BJ (cell line): Measurements from ENCODE around the gene LENG9. TPM values are rescaled to one million over a fixed set of nuclear protein-coding genes. Genes with fewer than 3 reads are reported as not detected.

ENCODE experiments used
- CTCF ChIA-PET: fragments of 350-600 bp; formaldehyde crosslinking; extraction: SDS; loops from one replicate; lab custom pipeline; 2021; ENCODE audit warnings: antibody characterized with exemption, inconsistent platforms; lab: Yijun Ruan, JAX
- POLR2A ChIA-PET: fragments of 300-600 bp; sonication (Branson Sonifier 250); formaldehyde crosslinking; extraction: SDS; loops from one replicate; lab custom pipeline; 2021; ENCODE audit warnings: antibody characterized with exemption; lab: Charles Lee
- DNase-seq: peaks from one replicate; pipeline ENCODE4 v3.0.0-alpha.2; 2011; ENCODE audit warnings: low read depth
- H3K27me3 ChIP-seq: 2 replicates; pipeline ENCODE4 v1.6.0; 2011; ENCODE audit warnings: low read length; ENCODE audit not compliant: control insufficient read depth, insufficient read depth
- H3K36me3 ChIP-seq: 2 replicates; pipeline ENCODE4 v1.5.1; 2011; ENCODE audit warnings: low read length; ENCODE audit not compliant: control insufficient read depth, insufficient read depth
- H3K4me3 ChIP-seq: 2 replicates; pipeline ENCODE4 v1.5.1; 2011; ENCODE audit warnings: low read depth, mild to moderate bottlenecking, control low read depth, low read length
- CTCF ChIP-seq: IDR thresholded peaks from 2 replicates; pipeline ENCODE4 v1.5.1; 2011; ENCODE audit warnings: low read depth, mild to moderate bottlenecking, control low read depth, inconsistent platforms, low read length, moderate library complexity; ENCODE audit not compliant: insufficient read depth
- polyA plus RNA-seq: library from polyadenylated mRNA; depleted of rRNA; stranded (reverse); fragments of >200 nt; gene quantifications from 2 replicates; pipeline ENCODE4 v1.2.3, GENCODE V29; 2011

Gene LENG9
- polyA plus RNA-seq, 1 experiment, result 2.0 TPM

DNA sequence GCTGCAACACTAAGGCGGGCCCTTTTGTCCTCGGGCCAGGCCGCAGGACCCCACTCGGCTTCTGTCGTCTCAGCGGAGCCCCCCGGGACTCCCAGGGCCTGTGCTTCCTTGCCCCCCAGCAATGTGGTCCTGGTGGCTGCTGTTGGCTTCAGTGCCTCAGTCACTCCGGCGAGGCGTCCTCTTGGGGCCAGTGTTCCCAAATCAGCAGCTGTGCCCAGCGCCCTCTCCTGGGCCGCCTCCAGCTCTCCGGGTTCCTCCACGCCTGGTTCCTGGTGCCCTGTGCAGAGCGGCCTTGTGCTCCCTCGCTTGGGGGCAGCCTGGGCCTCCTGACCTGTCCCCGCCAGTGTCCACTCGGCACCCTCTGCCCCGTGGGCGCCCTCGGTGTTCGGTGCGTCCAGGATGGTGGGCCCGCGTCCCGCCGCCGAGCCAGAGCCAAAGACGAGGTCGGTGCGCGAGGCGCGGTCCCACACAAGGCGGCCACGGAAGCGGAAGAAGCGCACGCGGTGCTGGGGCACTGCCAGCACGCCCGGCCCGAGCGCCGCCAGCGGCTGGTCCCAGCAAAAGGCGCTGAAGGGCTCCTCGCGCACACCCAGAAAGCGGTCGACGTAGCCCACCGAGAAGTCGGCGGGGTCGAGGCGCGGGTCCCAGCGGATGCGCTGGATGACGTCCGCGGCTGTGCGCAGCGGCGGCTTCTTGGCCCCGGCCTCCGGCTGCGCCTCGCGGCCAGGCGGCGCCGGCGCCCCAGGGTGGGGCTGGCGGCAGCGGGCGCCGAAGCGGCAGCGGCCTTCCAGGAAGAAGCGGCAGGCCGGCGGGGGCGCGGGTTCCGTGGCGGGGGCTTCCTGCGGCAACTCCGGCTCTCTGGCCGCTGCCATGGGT lies 685 bp downstream of the LENG9 start:
- Histone ChIP-seq H3K27me3 (no peaks in the 10 kb centered on the region), H3K36me3 (peaks cover 33% of the 10 kb centered on the region), H3K4me3 (peak overlapping the region; percentile 63)
- TF ChIP-seq CTCF, result peak; percentile 44
- ChIA-PET CTCF (interaction anchor here (0.5 to 2.9 kb wide), 6 partner anchors 9 to 1915 kb away, joined by 3 to 11 read pairs (median 4); partner anchors contain the start of gene LENG8), POLR2A (interaction anchor here (1.0 kb wide), 2 partner anchors 10 to 14 kb away, joined by 9 read pairs; partner anchors contain the start of genes CDC42EP5 and LENG8)
- DNase-seq, result no peak

DNA sequence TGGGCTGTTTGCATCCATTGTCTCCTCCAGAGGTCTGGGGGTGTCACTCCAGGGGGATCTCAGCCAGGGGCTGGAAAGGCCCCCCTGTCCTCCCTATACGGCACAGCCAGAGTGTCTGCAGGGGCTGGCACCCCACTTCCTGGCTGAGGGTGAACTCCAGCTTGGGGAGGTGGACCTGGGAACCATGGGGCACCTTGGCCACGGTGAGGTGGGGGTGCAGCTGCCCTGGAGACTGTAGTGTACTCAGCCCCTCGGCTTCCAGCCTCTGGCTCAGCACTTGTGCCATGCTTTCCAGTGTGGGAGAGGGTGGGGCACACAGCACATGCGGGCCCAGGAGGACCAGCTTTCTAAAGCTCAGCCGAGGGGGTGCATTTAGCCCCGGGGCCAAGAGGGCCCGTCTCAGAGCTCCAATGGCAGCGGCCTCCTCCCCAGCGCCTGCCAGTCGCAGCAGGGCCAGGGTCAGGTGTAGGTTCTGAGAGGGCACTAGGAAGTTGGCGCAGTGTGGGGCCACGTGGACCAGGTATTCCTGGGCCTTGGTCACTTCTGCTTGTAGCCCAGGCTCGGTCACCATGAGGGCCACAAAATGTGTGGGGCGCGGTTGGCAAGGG lies 1.4 kb downstream of the LENG9 start:
- H3K4me3 ChIP-seq, result peak overlapping the region; percentile 63
- DNase-seq, result no peak
- CTCF ChIA-PET, result interaction anchor here (0.5 to 2.9 kb wide), 4 partner anchors 9 to 1916 kb away, joined by 3 to 11 read pairs (median 6); partner anchors contain the start of gene LENG8

DNA sequence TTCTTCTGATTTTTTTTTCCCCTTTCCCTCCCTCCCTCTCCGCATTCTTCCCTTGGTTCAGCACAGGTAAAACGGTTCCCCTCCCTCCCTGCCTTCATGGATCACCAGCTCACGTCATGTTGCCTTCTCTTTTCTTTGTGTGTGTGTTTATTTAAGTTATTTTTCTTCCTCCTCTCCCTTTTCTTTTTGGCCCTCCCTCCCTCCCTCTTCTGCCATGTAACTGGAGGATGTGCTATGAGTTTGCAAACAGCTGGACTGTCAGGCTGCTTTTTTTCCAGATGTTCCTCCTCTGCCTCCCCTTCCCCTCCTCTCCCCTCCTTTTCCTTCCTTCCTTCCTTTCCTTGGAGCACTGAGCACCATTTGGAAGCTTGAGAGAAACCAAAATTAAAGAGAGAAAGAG lies 2.0 kb downstream of the LENG9 start:
- Histone ChIP-seq H3K36me3 (peaks cover 44% of the 10 kb centered on the region), H3K27me3 (no peaks in the 10 kb centered on the region), H3K4me3 (no peak overlapping the region)
- DNase-seq, result no peak
- ChIA-PET CTCF (interaction anchor here (1.1 to 2.9 kb wide), 3 partner anchors 8 to 16 kb away, joined by 3 to 11 read pairs (median 8); partner anchors contain the start of gene LENG8), POLR2A (interaction anchor here (0.6 to 0.9 kb wide), 2 partner anchors 11 to 325 kb away, joined by 3 to 4 read pairs; partner anchors contain the start of gene CDC42EP5)
- no peak for TF ChIP-seq CTCF

More for the DNA sequence above, 1.4 kb downstream of the LENG9 start:
- no peak for TF ChIP-seq CTCF
- peaks cover 39% of the 10 kb centered on the region for H3K36me3 ChIP-seq
- POLR2A ChIA-PET, result interaction anchor here (0.6 to 0.9 kb wide), 2 partner anchors 11 to 325 kb away, joined by 3 to 4 read pairs; partner anchors contain the start of gene CDC42EP5
- no peaks in the 10 kb centered on the region for H3K27me3 ChIP-seq

DNA sequence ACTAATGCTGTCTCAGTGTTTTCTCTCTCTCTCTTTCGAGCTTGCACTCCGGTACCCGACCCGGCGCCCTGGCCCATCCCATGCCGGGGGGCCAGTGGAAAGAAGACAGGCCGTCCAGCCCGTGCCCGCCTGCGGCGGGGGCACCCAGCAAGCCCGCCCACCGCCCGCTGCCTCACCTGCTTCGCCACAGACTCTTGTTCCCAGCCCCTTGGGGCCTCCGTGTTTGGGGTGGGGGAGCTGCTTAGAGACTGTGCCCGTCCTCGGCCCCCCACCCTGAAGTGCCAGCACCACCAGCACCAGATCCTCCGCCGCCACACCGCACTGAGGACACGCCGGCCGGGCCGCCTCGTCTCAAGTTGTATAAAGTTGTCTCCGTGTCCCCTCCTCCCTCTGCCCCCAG lies 2.4 kb downstream of the LENG9 start:
- Histone ChIP-seq H3K4me3 (no peak overlapping the region), H3K27me3 (no peaks in the 10 kb centered on the region), H3K36me3 (peaks cover 47% of the 10 kb centered on the region)
- no peak for DNase-seq
- no peak for TF ChIP-seq CTCF
- ChIA-PET POLR2A (interaction anchor here (0.9 kb wide), 1 partner anchor 12 kb away, joined by 4 read pairs; the partner anchor contains the start of gene CDC42EP5), CTCF (interaction anchor here (1.1 to 2.9 kb wide), 2 partner anchors 13 to 16 kb away, joined by 3 to 8 read pairs; partner anchors contain the start of gene LENG8)
